WTC11 (cell line): ENCODE data around the gene GOLGA2. TPM values are rescaled to one million over a fixed set of nuclear protein-coding genes. Genes with fewer than 3 reads are reported as not detected.

Source experiments
- ATAC-seq: fragments of 200-7000 bp; cut with Tn5 transposase; 2 replicates; pipeline ENCODE4 v1.10.0; 2021; ENCODE audit warnings: mild to moderate bottlenecking, moderate library complexity
- CTCF ChIA-PET: fragments of 300-600 bp; sonication (Branson Sonifier 250); formaldehyde crosslinking; loops from one replicate; lab custom pipeline; 2021; ENCODE audit warnings: antibody characterized with exemption; lab: Charles Lee
- POLR2A ChIA-PET: fragments of 350-600 bp; sonication (Branson Sonifier 250); formaldehyde crosslinking; loops from one replicate; lab custom pipeline; 2021; ENCODE audit warnings: antibody characterized with exemption; lab: Charles Lee
- DNase-seq: peaks from one replicate; pipeline ENCODE4 v3.0.0; 2021; ENCODE audit warnings: low spot score
- H3K27ac Mint-ChIP-seq: 2 replicates; pipeline ENCODE4 v1.8.0; 2021; ENCODE audit warnings: mixed read lengths
- H3K27me3 Mint-ChIP-seq: 2 replicates; pipeline ENCODE4 v1.8.0; 2021; ENCODE audit warnings: low read depth, mild to moderate bottlenecking, moderate library complexity, mixed read lengths
- H3K36me3 Mint-ChIP-seq: 2 replicates; pipeline ENCODE4 v1.8.0; 2021; ENCODE audit warnings: mixed read lengths
- H3K4me1 Mint-ChIP-seq: 2 replicates; pipeline ENCODE4 v1.8.0; 2022; ENCODE audit warnings: mixed read lengths
- H3K4me3 Mint-ChIP-seq: 2 replicates; pipeline ENCODE4 v1.8.0; 2021; ENCODE audit warnings: mild to moderate bottlenecking, moderate library complexity, mixed read lengths
- H3K9me3 Mint-ChIP-seq: 2 replicates; pipeline ENCODE4 v1.8.0; 2021; ENCODE audit warnings: mixed read lengths
- ELF4 ChIP-seq: sonication (generic); formaldehyde crosslinking; IDR thresholded peaks from 2 replicates; pipeline ENCODE4 v1.8.1; 2022; ENCODE audit warnings: low read depth, mild to moderate bottlenecking, moderate library complexity, missing genetic modification reagents
- ESRRA ChIP-seq: sonication (generic); formaldehyde crosslinking; IDR thresholded peaks from 2 replicates; pipeline ENCODE4 v1.8.1; 2022; ENCODE audit warnings: mild to moderate bottlenecking, missing genetic modification reagents, borderline replicate concordance
- FOXP1 ChIP-seq: sonication (generic); formaldehyde crosslinking; IDR thresholded peaks from 2 replicates; pipeline ENCODE4 v1.8.0; 2022; ENCODE audit warnings: missing genetic modification reagents, mild to moderate bottlenecking, moderate library complexity, borderline replicate concordance
- GABPB1 ChIP-seq: sonication (generic); formaldehyde crosslinking; IDR thresholded peaks from 2 replicates; pipeline ENCODE4 v1.8.1; 2023; ENCODE audit warnings: mild to moderate bottlenecking, missing genetic modification reagents
- GTF2I ChIP-seq: fragments of 250-450 bp; sonication (Bioruptor Pico); conservative IDR thresholded peaks from 2 replicates; pipeline ENCODE4 v1.4.0; 2021; ENCODE audit warnings: mild to moderate bottlenecking
- HMGA2 ChIP-seq: fragments of 250-450 bp; sonication (Bioruptor Pico); IDR thresholded peaks from 2 replicates; pipeline ENCODE4 v1.4.0; 2021; ENCODE audit warnings: mild to moderate bottlenecking, moderate library complexity
- JAZF1 ChIP-seq: fragments of 250-450 bp; sonication (Bioruptor Pico); IDR thresholded peaks from 2 replicates; pipeline ENCODE4 v1.9.0; 2021; ENCODE audit warnings: moderate library complexity, mild to moderate bottlenecking, inconsistent platforms
- MXD4 ChIP-seq: fragments of 250-450 bp; sonication (Bioruptor Pico); IDR thresholded peaks from 2 replicates; pipeline ENCODE4 v1.8.0; 2021; ENCODE audit warnings: mild to moderate bottlenecking, moderate library complexity, borderline replicate concordance
- NFE2L1 ChIP-seq: sonication (generic); formaldehyde crosslinking; IDR thresholded peaks from 2 replicates; pipeline ENCODE4 v1.8.1; 2023; ENCODE audit warnings: missing genetic modification reagents
- NFYB ChIP-seq: sonication (generic); formaldehyde crosslinking; conservative IDR thresholded peaks from 2 replicates; pipeline ENCODE4 v1.8.0; 2022; ENCODE audit warnings: low read depth, missing genetic modification reagents
- RELA ChIP-seq: sonication (generic); formaldehyde crosslinking; IDR thresholded peaks from 2 replicates; pipeline ENCODE4 v1.8.1; 2022; ENCODE audit warnings: missing genetic modification reagents, mild to moderate bottlenecking, borderline replicate concordance
- SMAD4 ChIP-seq: sonication (generic); formaldehyde crosslinking; IDR thresholded peaks from 2 replicates; pipeline ENCODE4 v1.8.0; 2022; ENCODE audit warnings: mild to moderate bottlenecking, missing genetic modification reagents
- TEAD1 ChIP-seq: sonication (generic); formaldehyde crosslinking; IDR thresholded peaks from 2 replicates; pipeline ENCODE4 v1.8.0; 2022; ENCODE audit warnings: mild to moderate bottlenecking, missing genetic modification reagents
- TEAD4 ChIP-seq: sonication (generic); formaldehyde crosslinking; IDR thresholded peaks from 2 replicates; pipeline ENCODE4 v1.8.0; 2022; ENCODE audit warnings: mild to moderate bottlenecking, missing genetic modification reagents
- ZNF396 ChIP-seq: fragments of 250-450 bp; sonication (Bioruptor Pico); IDR thresholded peaks from 2 replicates; pipeline ENCODE4 v1.8.0; 2021; ENCODE audit warnings: mild to moderate bottlenecking, moderate library complexity, borderline replicate concordance
- ZNF671 ChIP-seq: fragments of 250-450 bp; sonication (Bioruptor Pico); IDR thresholded peaks from 2 replicates; pipeline ENCODE4 v1.8.0; 2021; ENCODE audit warnings: mild to moderate bottlenecking
- total RNA-seq: library from RNA; stranded (reverse); gene quantifications from 3 replicates; pipeline ENCODE4 v1.2.3, GENCODE V29; 2021
- TF ChIP-seq, protein P1 (sequence below): fragments of 250-450 bp; sonication (Bioruptor Pico); IDR thresholded peaks from 2 replicates; pipeline ENCODE4 v1.9.0; 2021; ENCODE audit warnings: mild to moderate bottlenecking
- TF ChIP-seq, protein P2 (sequence below): sonication (generic); formaldehyde crosslinking; IDR thresholded peaks from 2 replicates; pipeline ENCODE4 v1.8.1; 2023; ENCODE audit warnings: mild to moderate bottlenecking, missing genetic modification reagents, borderline replicate concordance
- TF ChIP-seq, protein P3 (sequence below): sonication (generic); formaldehyde crosslinking; IDR thresholded peaks from 2 replicates; pipeline ENCODE4 v1.8.0; 2023; ENCODE audit warnings: missing genetic modification reagents, mild to moderate bottlenecking, borderline replicate concordance
- TF ChIP-seq, protein P4 (sequence below): sonication (generic); formaldehyde crosslinking; IDR thresholded peaks from 2 replicates; pipeline ENCODE4 v1.8.1; 2022; ENCODE audit warnings: mild to moderate bottlenecking, missing genetic modification reagents, moderate library complexity, borderline replicate concordance

The GOLGA2 gene
- total RNA-seq, 1 experiment from 2014 or later: 66.3 TPM

DNA sequence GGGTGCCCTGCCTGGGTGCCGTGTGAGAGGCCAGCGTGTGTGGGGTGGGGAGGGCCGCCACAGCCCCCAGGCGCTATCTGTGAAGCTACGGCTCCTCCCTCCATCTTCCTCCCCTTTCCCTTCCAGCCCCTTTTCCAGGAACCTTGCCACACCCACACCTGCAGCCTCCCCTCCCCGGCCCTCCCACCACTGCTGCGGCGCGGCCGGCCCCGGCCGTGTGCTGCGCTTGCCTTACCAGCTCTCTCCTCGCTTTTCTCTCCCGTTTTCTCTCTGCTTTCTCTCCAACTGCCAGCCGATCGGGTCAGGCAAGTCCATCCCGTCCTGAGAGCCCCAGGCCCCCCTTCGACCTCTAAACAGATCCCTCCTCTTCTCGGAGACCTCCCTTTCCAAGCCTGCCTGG, 21.4 kb downstream of the GOLGA2 start:
- CTCF ChIA-PET: interaction anchor here (0.7 to 2.9 kb wide), 15 partner anchors 10 to 184 kb away, joined by 3 to 25 read pairs (median 5); partner anchors contain the start of genes GOLGA2 and SWI5
- H3K4me1 Mint-ChIP-seq: peaks cover 42% of the 10 kb centered on the region
- TF ChIP-seq GTF2I (CRISPR knock-in tag) (no peak), ZNF671 (CRISPR knock-in tag) (no peak), MXD4 (no peak), RELA (CRISPR knock-in tag) (no peak), ESRRA (CRISPR knock-in tag) (no peak), HMGA2 (CRISPR knock-in tag) (no peak), NFE2L1 (CRISPR knock-in tag) (no peak), TEAD1 (CRISPR knock-in tag) (no peak), FOXP1 (CRISPR knock-in tag) (no peak), GABPB1 (no peak), TEAD4 (CRISPR knock-in tag) (no peak), ZNF396 (CRISPR knock-in tag) (no peak), NFYB (CRISPR knock-in tag) (no peak), ELF4 (CRISPR knock-in tag) (no peak), SMAD4 (CRISPR knock-in tag) (no peak), JAZF1 (CRISPR knock-in tag) (no peak)
- TF ChIP-seq, protein P1, sequence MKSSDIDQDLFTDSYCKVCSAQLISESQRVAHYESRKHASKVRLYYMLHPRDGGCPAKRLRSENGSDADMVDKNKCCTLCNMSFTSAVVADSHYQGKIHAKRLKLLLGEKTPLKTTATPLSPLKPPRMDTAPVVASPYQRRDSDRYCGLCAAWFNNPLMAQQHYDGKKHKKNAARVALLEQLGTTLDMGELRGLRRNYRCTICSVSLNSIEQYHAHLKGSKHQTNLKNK: no peak
- TF ChIP-seq, protein P2, sequence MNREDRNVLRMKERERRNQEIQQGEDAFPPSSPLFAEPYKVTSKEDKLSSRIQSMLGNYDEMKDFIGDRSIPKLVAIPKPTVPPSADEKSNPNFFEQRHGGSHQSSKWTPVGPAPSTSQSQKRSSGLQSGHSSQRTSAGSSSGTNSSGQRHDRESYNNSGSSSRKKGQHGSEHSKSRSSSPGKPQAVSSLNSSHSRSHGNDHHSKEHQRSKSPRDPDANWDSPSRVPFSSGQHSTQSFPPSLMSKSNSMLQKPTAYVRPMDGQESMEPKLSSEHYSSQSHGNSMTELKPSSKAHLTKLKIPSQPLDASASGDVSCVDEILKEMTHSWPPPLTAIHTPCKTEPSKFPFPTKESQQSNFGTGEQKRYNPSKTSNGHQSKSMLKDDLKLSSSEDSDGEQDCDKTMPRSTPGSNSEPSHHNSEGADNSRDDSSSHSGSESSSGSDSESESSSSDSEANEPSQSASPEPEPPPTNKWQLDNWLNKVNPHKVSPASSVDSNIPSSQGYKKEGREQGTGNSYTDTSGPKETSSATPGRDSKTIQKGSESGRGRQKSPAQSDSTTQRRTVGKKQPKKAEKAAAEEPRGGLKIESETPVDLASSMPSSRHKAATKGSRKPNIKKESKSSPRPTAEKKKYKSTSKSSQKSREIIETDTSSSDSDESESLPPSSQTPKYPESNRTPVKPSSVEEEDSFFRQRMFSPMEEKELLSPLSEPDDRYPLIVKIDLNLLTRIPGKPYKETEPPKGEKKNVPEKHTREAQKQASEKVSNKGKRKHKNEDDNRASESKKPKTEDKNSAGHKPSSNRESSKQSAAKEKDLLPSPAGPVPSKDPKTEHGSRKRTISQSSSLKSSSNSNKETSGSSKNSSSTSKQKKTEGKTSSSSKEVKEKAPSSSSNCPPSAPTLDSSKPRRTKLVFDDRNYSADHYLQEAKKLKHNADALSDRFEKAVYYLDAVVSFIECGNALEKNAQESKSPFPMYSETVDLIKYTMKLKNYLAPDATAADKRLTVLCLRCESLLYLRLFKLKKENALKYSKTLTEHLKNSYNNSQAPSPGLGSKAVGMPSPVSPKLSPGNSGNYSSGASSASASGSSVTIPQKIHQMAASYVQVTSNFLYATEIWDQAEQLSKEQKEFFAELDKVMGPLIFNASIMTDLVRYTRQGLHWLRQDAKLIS (CRISPR knock-in tag): no peak
- TF ChIP-seq, protein P3, sequence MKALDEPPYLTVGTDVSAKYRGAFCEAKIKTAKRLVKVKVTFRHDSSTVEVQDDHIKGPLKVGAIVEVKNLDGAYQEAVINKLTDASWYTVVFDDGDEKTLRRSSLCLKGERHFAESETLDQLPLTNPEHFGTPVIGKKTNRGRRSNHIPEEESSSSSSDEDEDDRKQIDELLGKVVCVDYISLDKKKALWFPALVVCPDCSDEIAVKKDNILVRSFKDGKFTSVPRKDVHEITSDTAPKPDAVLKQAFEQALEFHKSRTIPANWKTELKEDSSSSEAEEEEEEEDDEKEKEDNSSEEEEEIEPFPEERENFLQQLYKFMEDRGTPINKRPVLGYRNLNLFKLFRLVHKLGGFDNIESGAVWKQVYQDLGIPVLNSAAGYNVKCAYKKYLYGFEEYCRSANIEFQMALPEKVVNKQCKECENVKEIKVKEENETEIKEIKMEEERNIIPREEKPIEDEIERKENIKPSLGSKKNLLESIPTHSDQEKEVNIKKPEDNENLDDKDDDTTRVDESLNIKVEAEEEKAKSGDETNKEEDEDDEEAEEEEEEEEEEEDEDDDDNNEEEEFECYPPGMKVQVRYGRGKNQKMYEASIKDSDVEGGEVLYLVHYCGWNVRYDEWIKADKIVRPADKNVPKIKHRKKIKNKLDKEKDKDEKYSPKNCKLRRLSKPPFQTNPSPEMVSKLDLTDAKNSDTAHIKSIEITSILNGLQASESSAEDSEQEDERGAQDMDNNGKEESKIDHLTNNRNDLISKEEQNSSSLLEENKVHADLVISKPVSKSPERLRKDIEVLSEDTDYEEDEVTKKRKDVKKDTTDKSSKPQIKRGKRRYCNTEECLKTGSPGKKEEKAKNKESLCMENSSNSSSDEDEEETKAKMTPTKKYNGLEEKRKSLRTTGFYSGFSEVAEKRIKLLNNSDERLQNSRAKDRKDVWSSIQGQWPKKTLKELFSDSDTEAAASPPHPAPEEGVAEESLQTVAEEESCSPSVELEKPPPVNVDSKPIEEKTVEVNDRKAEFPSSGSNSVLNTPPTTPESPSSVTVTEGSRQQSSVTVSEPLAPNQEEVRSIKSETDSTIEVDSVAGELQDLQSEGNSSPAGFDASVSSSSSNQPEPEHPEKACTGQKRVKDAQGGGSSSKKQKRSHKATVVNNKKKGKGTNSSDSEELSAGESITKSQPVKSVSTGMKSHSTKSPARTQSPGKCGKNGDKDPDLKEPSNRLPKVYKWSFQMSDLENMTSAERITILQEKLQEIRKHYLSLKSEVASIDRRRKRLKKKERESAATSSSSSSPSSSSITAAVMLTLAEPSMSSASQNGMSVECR (CRISPR knock-in tag): no peak
- TF ChIP-seq, protein P4, sequence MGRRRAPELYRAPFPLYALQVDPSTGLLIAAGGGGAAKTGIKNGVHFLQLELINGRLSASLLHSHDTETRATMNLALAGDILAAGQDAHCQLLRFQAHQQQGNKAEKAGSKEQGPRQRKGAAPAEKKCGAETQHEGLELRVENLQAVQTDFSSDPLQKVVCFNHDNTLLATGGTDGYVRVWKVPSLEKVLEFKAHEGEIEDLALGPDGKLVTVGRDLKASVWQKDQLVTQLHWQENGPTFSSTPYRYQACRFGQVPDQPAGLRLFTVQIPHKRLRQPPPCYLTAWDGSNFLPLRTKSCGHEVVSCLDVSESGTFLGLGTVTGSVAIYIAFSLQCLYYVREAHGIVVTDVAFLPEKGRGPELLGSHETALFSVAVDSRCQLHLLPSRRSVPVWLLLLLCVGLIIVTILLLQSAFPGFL (CRISPR knock-in tag): no peak
- TF ChIP-seq, all 79 proteins: peak for 0
- H3K9me3 Mint-ChIP-seq: no peaks in the 10 kb centered on the region
- POLR2A ChIA-PET: interaction anchor here (0.6 kb wide), 2 partner anchors 49 to 302 kb away, joined by 3 read pairs; no protein-coding TSS in a partner anchor
- peaks cover 10% of the 10 kb centered on the region for H3K36me3 Mint-ChIP-seq
- H3K27ac Mint-ChIP-seq: peak overlapping the region; percentile 63; the same call in 1 of the 2 replicates
- ATAC-seq (no peak), DNase-seq (no peak)
- peaks cover 3% of the 10 kb centered on the region for H3K27me3 Mint-ChIP-seq
- no peak overlapping the region for H3K4me3 Mint-ChIP-seq
